HG02870 (cell line): ENCODE results near the gene TNRC6A.
"Not testable (repeated sequence)": the region's sequence is repeated elsewhere in the genome, so short reads cannot be mapped to it uniquely, and the experiment has no call there.

Source experiments
- ATAC-seq: cut with Tn5 transposase; IDR thresholded peaks from one replicate; pipeline ENCODE4 v1.9.1; 2021; ENCODE audit warnings: mild to moderate bottlenecking, moderate library complexity; ENCODE audit not compliant: unreplicated experiment

Gene TNRC6A

DNA sequence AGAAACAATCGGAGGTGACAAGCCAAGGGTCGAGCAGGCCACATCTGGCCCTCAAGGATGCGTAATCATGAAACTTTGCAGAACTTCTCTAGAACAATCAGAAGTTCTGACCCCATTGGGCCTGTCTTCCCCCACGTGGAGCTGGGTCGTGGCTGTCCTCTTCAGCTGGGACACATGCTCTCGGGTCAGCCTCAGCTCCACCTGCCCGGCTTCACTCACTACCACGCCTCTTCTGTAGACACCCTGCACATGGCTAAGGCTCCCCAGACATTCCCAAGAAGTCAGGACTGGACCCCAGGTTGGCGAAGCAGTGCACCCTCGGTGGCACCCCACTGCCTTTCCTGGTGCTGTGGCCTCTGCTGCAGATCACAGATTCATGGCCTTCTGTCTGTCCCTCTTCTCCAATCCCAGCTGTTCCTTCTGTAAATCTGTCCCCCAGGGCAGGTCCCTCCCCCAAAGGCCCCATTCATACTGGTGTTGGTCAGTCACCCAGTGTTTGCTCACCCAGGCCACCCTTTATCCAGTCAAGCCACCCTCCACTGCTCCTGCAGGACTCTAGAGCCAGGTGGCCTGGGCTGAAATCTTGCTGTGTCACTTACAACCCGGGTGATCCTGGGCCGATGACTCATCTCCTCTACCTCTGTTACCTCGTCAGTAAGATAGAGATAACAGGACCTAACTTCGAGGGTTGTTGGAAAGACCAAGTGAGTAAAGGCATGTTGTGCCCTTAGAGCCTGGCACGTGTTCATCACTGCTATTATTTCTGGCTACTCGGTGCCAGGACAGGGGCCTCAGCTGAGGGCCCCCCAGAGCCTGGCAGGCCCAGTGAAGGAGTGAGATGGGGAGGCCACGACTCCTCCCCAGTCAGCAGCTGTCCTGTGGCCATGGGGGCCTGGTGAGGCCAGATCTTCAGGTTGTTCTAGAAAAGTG is 114.9 kb downstream of the TNRC6A start:
- no peak for ATAC-seq

DNA sequence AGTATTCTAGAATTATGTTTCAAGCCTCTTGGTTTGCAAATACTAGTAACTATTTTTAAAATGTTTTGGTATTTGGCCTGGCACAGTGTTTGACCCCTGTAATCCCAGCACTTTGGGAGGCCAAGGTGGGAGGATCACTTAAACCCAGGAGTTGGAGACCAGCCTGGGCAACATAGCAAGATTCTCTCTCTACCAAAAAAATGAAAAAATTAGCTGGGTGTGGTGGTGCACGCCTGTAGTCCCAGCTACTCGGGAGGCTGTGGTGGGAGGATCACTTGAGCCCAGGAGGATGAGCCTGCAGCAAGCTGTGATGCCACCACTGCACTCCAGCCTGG is 115.5 kb downstream of the TNRC6A start:
- ATAC-seq: not testable (repeated sequence)

DNA sequence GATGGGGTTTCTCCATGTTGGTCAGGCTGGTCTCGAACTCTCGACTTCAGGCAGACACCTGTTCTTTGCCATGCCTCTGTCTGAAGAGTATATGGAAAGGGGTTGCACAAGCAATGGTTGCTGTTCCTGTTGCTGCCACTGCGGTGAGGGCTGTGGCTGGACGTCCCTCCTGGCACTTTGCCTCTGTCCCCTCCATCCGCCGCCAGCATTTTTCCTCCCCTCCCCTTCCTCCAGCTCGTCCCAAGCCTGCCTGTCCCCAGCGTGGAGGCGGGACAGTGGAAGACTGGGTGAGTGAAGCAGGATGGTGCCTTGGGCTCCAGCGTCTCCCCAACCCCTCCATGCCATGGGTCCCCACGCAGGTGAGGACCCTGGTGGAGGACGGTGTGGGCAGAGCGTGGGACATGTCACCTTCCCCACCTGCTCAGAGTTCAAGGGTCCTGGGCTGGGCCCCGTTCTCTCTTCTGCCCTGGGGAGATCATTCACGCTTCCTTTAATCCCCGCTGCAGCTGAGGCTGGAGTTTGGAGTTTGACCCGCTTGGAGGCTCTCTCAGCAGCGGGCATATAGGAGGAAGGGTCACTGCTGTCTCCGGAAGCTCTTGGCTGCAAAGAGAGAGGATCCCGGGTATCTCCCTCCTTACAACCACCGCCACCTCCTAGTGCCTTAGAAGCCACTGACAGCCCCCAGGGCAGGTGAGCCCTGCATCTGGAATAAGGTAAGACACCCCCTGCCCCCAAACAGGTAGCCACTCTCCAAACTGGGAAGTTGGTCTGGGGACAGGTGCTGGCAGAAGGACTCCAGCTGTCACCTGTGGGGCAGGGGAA is 116.5 kb downstream of the TNRC6A start, which contains the start of gene SLC5A11:
Gene SLC5A11, plus strand, starts transcription at position 238 of the 822 bp plus-strand sequence. CDS start 12,681 bp downstream, outside the sequence.
- ATAC-seq: no peak

DNA sequence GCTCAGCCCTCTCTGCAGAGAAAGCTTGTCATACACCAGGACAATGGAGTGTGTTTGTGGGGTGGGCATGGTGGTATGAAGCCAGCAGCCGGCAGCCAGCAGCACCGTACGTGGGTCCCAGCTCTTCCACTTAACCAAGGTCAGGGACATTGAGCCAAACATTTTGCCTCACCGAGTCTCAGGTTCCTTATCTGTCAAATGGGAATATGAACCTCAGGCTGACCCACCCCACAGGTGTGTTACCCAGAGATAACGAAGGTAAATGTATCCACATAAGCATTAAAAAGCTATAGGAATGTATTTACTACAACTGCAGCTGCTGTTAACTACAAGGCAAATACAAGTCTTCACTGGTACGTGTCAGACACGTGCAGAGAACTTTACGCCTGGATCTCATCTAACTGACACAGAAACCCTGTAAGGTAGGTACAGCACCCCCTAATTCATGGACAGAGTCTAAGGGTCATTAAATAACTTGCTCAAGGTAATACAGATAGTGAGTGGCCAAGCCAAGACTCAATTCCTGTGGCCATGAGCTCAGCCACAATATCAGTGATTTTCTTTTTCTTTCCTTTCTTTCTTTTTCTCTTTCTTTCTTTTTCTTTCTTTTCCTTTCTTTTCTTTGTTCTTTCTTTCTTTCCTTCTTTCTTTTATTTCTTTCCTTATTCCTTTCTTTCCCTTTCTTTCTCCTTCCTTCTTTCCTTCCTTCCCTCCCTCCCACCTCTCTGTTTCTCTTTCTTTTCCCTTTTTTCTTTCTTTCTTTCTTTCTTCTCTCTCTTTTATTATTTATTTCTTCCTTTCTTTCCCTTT is 117.3 kb downstream of the TNRC6A start:
- no peak for ATAC-seq

DNA sequence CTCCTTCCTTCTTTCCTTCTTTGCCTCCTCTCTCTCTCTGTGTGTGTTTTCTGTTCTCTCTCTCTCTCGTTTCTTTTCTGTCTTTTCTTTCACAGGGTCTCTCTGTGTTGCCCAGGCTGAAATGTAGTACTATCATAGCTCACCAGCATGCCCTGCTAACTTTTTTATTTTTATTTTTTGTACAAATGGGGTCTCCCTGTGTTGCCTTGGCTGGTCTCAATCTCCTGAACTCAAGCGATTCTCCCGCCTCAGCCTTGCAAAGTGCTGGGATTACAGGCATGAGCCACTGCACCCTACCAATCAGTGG is 117.9 kb downstream of the TNRC6A start:
- no peak for ATAC-seq

DNA sequence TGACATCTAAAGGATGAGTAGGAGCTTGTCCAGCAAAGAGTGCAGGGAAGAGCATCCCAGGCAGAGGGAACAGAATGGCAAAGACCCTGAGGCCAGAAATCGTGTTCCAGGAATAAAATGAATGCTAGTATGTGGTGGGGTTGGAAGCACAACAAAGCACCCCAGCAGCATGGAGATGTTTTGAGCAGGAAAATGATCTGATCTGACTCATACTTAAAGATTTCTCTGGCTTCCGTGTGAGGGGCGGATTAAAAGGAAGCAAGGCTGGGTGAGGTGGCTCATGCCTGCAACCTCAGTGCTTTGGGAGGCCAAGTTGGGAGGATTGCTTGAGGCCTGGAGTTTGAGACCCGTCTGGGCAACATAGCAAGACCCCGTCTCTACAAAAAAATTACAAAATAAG is 118.6 kb downstream of the TNRC6A start:
- no peak for ATAC-seq

DNA sequence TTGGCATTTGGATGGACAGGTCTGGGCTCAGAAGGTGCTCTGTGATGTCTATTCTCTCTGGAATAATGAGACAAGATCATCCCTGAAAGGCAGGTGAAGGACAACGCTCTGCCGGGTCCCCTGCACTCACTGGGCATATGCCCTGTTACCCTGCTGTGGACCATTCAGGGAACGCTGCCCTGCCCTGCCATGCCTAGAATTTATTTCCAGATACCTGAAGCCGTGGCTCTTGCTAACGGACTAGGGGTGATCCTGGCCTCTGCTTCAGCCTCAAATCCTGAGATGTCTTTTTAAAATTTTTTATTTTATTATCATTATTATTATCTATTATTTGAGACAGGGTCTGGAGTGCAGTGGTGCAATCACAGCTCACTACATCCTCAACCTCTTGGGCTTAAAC is 120.2 kb downstream of the TNRC6A start:
- no peak for ATAC-seq

DNA sequence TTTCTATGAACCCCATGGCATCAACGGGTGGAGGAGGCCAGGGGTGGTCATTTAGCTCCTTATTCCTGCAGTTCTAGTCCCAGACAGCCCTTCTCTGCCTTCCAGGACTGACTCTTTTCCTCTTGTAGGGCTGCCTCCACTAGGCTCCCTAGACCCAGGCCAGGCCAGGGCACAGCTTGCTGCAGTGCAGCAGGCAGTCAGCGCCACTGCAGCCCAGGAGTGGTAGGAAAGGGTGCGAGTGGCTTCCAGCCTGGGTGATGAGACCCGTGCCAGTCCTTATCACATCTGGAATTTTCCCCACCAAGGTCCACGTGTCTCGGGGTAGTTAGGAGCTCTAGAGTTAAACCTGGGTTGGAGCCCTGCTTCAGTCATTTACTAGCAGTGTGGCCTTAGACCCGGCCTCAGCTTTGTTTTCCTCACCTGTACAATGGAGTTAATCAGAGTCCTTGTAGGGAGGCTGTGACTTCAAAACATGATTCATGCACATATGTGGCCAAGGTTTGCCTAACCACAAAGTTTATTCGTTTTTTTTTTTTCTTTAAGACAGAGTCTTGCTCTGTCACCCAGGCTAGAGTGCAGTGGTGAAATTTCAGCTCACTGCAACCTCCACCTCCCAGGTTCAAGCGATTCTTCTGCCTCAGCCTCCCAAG is 121.0 kb downstream of the TNRC6A start:
- ATAC-seq: no peak

DNA sequence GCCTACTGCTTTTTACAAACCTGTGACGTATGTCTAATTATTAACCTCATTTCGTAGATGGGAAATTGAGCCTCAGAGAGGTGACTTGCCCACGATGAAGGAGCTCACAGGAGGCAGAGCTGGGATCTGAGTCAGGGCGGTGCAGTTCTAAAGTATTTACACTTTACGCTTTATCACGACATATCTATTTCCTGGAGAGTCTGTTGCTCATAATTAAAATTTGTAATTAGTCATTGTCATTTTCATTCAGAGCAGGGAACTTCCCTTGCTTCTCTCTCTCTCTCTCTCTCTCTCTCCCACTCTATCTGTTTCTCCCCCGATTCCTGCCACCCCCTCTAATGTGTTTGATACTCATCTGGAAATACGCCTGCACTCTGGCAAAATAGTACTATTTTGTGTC is 122.2 kb downstream of the TNRC6A start:
- no peak for ATAC-seq

DNA sequence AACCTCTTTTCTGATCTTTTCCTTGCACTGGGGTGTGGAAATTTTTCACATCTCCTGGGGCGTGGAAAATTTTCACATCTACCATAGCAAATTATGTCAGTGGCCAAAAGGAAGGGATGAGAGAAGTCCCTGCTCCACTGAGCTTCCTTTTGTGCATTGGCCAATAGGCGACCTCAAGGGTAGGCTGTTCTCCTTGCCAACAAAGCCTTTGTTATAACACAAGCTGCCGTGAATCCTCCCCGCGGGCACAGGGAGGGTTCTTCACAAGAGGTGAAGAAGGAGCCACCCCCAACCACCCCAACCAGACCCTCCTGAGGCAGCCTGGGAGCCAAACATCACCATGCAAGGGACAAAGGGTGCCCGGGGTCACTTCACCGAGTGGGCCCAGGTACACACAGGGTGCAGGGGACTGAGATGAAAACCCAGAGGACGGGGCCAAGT is 122.8 kb downstream of the TNRC6A start:
- no peak for ATAC-seq

DNA sequence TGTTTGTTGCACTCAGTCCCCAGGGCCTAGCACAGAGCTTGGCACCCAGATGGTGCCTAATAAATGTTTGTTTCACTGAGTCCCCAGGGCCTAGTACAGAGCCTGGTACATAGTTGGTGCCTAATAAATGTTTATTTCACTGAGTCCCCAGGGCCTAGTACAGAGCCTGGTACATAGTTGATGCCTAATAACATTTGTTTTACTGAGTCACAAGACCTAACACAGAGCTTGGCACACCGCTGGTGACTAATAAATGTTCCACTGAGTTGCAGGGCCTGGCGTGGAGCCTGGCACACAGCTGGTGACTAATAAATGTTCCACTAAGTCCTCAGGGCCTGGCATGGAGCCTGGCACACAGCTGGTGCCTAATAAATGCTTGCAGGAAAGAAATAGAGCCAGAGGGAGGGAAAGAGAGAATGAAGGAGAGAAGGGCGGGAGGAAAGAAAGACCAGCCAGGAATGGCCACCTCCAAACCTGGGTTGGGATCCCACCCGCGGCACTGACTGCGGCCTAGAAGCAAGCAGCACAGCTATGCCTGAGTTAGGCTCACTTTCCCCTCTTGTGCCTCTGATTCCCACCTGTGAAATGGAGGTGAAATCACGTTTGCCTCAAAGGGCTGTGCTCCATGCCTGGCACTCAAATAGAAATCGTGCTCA is 123.8 kb downstream of the TNRC6A start:
- no peak for ATAC-seq

DNA sequence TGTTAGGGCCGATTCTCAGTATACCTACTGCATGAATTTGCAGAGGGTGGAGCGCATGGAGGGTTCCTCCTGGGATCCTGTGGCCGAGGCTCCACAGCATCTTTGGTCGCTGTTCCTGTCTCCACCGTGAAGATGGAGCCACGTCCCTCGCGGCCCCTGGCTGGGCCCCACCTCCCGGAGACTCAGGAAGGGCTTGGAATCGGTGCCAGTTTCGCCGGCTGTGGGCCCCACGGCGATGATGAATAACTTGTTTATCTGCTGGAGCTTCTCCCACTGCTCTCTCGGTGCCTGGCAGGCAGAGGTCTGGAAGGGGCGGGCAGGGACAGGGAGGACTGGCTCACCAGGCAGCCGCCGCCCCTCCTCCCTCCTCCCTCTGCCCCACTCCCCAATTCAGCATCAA is 124.4 kb downstream of the TNRC6A start:
- no peak for ATAC-seq

DNA sequence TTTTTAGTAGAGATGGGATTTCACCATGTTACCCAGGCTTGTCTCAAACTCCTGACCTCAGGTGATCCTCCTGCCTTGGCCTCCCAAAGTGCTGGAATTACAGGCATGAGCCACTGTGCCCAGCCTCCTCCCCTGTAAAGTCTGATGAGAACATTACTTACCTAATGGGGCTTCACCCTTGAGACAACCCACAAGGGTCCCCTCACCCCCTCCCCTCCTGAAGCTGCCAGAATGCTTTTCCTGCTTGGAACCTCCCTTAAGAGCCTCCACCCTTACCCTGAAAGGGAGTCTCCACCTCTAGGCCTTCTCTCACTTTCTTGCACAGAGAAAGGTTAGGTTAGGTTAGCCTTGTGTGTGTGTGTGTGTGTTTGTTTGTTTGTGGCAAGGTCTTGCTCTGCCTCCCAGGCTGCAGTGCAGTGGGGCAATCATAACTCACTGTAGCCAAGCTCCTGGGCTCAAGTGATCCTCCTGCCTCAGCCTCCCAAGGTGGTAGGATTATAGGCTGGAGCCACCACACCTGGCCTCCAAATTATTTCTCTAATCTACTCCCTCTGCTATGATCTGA is 125.2 kb downstream of the TNRC6A start:
- ATAC-seq: no peak

DNA sequence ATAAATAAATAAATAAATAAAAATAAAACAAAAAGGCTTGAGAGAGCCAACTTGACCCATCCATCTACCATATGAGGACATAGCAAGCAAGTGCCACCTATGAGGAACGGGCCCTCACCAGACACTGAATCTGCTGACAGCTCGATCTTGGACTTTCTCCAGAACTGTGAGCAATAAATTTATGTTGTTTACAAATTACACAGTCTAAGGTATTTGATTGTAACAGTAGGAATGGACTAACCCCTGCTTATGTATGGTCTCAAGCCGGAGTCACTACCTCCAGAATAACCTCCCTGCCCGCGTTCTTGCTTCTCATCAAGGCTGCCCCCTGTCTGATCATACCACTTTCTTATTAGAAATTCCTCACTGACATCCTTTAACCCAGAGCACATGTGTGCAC is 126.2 kb downstream of the TNRC6A start:
- no peak for ATAC-seq

DNA sequence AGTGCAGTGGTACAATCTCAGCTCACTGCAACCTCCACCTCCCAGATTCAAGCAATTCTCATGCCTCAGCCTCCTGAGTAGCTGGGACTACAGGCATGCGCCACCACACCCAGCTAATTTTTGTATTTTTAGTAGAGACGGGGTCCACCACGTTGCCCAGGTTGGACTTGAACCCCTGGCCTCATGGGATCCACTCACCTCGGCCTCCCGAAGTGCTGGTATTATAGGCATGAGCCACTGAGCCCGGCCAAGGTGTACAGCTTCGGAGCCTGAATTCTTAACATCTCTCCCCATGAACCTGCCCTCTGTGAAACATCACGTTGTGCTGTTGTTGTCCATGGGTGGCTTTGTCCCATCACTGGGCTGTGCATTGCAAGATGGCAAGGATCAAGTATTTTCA is 127.4 kb downstream of the TNRC6A start:
- ATAC-seq: not testable (repeated sequence)

DNA sequence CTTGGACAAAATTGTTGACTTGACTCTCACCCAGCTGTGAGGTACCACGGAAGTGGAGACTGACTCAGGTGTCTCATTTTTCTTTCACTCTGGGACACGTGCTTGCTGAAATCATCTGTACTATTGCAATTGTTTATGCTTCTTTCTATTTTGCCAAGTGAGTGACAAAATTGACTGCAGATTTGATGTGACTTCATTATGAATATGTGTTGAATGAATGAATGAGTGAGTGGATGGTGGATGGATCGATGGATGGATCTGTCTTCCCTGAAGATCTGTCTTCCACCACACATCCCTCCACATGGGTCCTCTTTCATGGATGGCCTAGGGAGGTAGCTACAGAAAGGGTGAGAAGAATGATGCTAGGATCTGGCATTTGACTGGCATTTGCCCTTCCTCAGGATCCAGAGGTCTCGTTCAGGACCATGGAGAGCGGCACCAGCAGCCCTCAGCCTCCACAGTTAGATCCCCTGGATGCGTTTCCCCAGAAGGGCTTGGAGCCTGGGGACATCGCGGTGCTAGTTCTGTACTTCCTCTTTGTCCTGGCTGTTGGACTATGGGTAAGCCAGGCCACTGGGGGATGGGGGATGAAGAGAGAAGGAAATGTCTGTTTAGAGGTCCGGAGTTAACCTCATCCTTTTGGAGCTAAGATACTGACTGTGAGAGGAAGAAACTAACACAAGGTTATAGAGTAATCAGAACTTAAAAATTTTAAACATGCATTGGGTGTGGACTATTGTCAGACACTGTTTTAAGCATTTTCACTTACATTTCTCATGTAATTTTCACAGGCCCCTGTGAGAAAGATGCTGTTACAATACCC is 129.0 kb downstream of the TNRC6A start:
- ATAC-seq: no peak

DNA sequence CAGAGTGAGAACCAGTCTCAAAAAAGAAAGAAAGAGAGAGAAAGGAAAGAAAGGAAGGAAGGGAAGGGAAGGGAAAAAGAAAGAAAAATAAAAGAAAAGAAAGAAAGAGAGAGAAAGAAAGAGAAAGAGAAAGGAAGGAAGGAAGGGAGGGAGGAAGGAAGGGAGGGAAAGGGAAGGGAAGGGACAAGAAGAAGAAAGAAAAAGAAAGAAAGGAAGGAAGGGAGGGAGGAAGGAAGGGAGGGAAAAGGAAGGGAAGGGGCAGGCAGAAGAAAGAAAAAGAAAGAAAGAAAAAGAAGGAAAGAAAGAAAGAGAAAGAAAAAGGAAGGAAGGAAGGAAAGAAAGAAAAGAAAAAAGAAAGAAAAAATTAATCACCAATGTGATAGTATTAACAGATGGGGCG is 132.0 kb downstream of the TNRC6A start:
- no peak for ATAC-seq

DNA sequence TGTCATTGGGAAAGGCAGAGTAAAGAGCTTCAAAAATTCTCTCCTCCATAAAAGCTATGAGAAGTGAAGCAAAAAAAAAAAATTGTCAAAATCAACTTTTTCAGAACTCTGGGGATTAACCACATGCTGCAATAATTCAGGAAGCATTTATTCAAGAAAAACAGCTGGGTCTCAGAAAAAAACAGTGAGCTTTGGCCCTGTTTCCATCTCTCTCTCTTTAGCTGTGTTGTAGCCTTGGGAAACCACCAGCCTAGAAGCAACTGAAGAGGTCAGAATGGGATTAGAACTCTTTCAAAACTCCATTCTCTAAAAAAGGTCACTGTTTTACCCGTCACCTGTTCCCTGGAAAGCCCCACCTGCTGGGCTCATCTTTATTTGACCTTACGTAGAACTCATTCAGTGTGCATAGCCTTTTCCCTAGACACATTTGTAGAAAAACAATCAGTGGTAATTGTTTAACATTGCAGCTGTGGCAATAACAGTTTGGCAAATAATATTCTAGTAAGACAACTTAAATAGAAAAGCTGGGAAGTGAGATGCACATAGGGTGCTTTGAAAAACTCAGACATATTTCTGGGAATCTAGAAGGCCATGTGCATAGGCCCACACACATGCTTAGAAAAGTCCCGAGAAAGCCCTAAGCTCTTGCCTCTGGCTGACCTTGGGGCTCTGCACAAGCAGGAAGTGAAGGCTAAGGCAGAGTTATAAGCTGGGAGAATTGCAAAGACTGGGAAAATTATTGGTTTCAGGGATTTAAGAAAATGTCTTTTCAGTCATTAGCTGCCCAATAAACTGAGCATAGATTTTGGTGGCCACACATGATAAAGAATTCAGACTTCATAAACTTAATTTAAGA is 134.4 kb downstream of the TNRC6A start:
- ATAC-seq: no peak
